Small intestine (tissue), 7 donors: ENCODE measurements around the gene FCGR2B. TPM values are rescaled to one million over a fixed set of nuclear protein-coding genes. Genes with fewer than 3 reads are reported as not detected.
"Not testable (repeated sequence)": the region's sequence is repeated elsewhere in the genome, so short reads cannot be mapped to it uniquely, and the experiment has no call there.

Experiments used
- DNase-seq, 2 donors: peaks; one replicate each; pipeline versions ENCODE4 v3.0.0 to v3.0.0-alpha.2; 2013
- FAIRE-seq: peaks from 2 replicates; lab custom pipeline; 2012; peaks lifted over from hg19 to GRCh38; lab: Jason Lieb, UNC
- H3K27ac ChIP-seq, 3 donors: one replicate each; pipeline ENCODE4 v1.5.1; 2013; ENCODE audit warnings: low read length in 2 of 3, mild to moderate bottlenecking in 2 of 3, control low read depth in 1 of 3, inconsistent platforms in 1 of 3, low read depth in 1 of 3, moderate library complexity in 1 of 3
- H3K27me3 ChIP-seq, 3 donors: one replicate each; pipeline ENCODE4 v1.6.1; 2013; ENCODE audit warnings: low read length in 3 of 3, inconsistent platforms in 1 of 3; ENCODE audit not compliant: control insufficient read depth in 3 of 3, insufficient read depth in 3 of 3
- H3K36me3 ChIP-seq, 3 donors: one replicate each; pipeline ENCODE4 v1.6.1; 2013; ENCODE audit warnings: low read length in 3 of 3, inconsistent platforms in 1 of 3, low read depth in 1 of 3, mild to moderate bottlenecking in 1 of 3, moderate library complexity in 1 of 3; ENCODE audit not compliant: control insufficient read depth in 3 of 3, insufficient read depth in 2 of 3
- H3K4me1 ChIP-seq, 3 donors: one replicate each; pipeline ENCODE4 v1.6.1; 2013; ENCODE audit warnings: low read length in 2 of 3, inconsistent platforms in 1 of 3, low read depth in 1 of 3, mild to moderate bottlenecking in 1 of 3, moderate library complexity in 1 of 3; ENCODE audit not compliant: control insufficient read depth in 3 of 3, insufficient read depth in 2 of 3
- H3K4me3 ChIP-seq, 3 donors: one replicate each; pipeline ENCODE4 v1.5.1; 2013; ENCODE audit warnings: low read length in 3 of 3, control low read depth in 1 of 3, inconsistent platforms in 1 of 3, low read depth in 1 of 3, mild to moderate bottlenecking in 1 of 3, moderate library complexity in 1 of 3
- H3K9me3 ChIP-seq, 2 donors: one replicate each; pipeline ENCODE4 v1.6.1; 2013; ENCODE audit warnings: low read depth in 1 of 2, low read length in 1 of 2; ENCODE audit not compliant: control insufficient read depth in 2 of 2, insufficient read depth in 1 of 2
- WGBS, 3 donors: extraction: QIAGEN DNeasy Blood & Tissue Kit; methylation state at CpG; one replicate each; pipeline ENCODE4 v1.1.7; 2013; 5-methylcytosine and 5-hydroxymethylcytosine counted together
- polyA plus RNA-seq, 4 donors: library from polyadenylated mRNA; stranded (reverse) in 3 of 4; unstranded in 1 of 4; fragments of 200-250 nt in 3 of 4; fragments of 120-200 nt in 1 of 4; gene quantifications; one replicate each; pipeline versions ENCODE4 v1.2.1 to v1.2.3, GENCODE V29; 2013
- donor health status: healthy with polysubstance abuse.
- donor health status: control.
- donor health status: control.
- donor health status: Bipolar disorder and iron deficiency.
- donor health status: healthy.

The FCGR2B gene
- polyA plus RNA-seq, 4 donors = 0.07 to 12.3 (median 0.54) TPM; not detected in 1

DNA sequence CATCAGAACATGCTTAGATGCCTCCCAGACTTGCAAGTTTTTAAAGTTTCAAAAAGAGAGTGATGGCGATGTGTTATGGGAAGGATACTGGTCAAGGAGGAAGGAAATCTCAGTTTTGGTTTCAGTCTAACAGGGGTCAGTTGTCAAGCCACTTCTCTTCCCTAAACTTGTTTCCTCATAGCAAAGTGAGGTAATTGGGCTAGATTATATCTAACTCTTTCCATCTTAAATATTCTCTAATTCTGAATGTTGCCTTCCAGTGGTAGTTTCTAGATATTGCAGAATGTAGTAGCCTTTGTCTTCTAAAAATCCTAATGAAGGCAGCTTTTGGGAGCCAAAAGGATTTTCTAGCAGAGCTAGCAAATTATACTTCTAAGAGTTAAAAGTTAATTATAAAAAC, 20.2 kb upstream of the FCGR2B start:
- not testable (repeated sequence) for H3K4me1 ChIP-seq, H3K27ac ChIP-seq, DNase-seq, H3K27me3 ChIP-seq, H3K9me3 ChIP-seq, H3K4me3 ChIP-seq, H3K36me3 ChIP-seq, FAIRE-seq
- 60 to 67% methylated on average over 1 of the region's 1 CpG; no CpG with 5 or more reads in 1 of the 3 donors for WGBS, 3 donors

DNA sequence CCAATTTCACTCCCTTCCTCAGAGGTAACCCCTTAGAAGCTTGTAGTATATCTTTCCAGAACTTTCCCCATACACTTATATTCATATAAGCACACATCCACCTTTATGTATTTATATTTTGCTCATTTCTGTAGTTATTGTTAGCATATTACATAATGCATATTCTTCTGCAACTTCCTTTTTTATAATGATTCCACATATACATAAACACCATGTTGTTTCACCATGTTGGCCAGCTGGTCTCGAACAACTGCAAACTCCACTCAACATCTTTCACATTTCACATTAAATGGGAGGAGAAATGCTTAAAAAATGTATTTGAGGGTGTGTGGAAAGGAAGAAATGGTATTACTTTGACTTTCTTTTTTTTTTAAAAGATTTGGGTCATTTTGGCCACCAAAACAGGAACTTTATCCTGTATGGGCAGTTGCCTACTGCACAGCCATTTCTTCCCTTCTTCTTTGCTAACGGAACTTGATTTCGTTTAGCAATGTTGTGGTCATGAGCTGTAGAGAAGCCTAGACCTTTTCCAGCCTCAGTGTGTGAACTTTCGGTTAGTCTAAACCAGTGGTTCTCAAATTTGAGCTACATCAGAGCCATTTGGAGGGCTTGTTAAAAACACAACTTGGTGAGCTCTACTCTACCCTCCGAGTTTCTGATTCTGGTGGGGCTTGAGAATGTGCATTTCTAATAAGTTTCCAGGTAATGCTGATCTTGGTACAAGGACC, 19.3 kb upstream of the FCGR2B start:
- H3K27me3 ChIP-seq, H3K4me3 ChIP-seq, H3K27ac ChIP-seq, H3K9me3 ChIP-seq, H3K4me1 ChIP-seq, H3K36me3 ChIP-seq, FAIRE-seq, DNase-seq: not testable (repeated sequence)
- 76 to 81% (median 81%) methylated on average over 3 to 5 of the region's 5 CpGs for WGBS, 3 donors

GRCh38 chr1:161644855-161645254, 18.1 kb upstream of the FCGR2B start:
- not testable (repeated sequence) for H3K4me3 ChIP-seq, H3K4me1 ChIP-seq, DNase-seq, H3K9me3 ChIP-seq, H3K27ac ChIP-seq, FAIRE-seq, H3K27me3 ChIP-seq, H3K36me3 ChIP-seq
- 42 to 55% (median 44%) methylated on average over 1 of the region's 1 CpG for WGBS, 3 donors

DNA sequence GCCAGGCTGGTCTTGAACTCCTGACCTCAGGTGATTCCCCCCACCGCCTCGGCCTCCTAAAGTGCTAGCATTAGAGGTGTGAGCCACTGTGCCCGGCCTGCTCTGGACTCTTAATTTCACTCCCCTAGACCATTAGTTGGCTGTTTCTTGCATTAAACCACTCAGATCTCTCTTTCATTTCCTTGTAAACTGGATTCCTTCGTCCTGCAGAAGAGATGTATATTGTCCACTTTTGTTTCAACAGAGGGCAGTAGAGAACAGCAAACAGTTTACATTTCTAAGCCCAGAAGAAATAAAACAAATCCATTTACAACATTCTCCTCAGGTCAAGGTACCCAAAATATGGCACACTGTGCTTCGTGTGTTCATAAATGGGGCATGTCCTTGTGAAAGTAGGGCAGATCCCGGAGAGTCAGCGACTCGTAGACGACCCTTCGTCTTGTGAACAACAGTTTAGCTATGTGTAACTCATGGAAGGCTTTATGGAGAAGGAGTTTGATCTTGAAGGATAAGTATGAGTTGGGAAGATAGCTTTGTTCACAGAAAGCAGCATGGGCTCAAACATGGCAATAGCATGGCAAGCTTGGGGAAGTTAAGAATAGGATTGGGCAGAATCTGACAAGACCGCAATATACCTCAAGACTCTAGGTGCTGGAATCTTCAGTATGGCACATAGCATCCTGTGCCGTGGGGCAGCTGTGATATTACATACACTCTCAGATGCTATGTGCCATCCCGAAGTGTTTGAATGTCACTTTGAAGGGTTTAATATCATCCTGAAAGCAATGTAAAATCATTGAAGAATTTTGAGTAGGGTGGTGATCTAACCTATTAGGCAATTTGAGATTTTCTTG, 15.2 kb upstream of the FCGR2B start:
- H3K4me1 ChIP-seq, H3K9me3 ChIP-seq, FAIRE-seq, H3K27me3 ChIP-seq, H3K36me3 ChIP-seq, H3K4me3 ChIP-seq, H3K27ac ChIP-seq: not testable (repeated sequence)
- peak; percentile 24 to 36 for DNase-seq
- WGBS, 3 donors = 42 to 57% (median 51%) methylated on average over 11 to 12 of the region's 13 CpGs

GRCh38 chr1:161653541-161653940, 9.4 kb upstream of the FCGR2B start:
- not testable (repeated sequence) for FAIRE-seq, DNase-seq
- 41 to 47% (median 45%) methylated on average over 2 of the region's 7 CpGs for WGBS, 3 donors

DNA sequence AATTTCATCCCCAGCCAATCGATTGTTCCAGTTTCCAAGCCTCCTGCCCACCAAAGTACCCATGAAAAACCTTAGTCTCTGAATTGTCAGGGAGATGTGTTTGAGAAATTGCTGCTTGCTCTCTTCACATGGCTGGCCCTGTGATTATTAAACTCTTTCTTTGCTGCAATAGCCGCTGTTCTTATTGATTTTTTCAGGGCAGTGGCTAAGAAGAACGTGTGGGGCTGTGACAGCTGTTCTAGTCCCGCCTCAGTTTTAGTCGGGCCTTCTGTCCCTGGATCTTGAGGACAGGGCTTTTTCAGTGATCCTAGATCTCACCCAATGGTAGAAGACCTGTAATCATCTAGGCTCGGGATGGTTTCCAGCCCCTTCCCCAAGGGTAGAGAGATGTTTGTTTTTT, 9.0 kb upstream of the FCGR2B start:
- not testable (repeated sequence) for H3K4me1 ChIP-seq, H3K27ac ChIP-seq, H3K27me3 ChIP-seq, FAIRE-seq, DNase-seq, H3K36me3 ChIP-seq, H3K4me3 ChIP-seq, H3K9me3 ChIP-seq
- WGBS, 3 donors = 36 to 52% (median 44%) methylated on average over 6 of the region's 6 CpGs

More at GRCh38 chr1:161653541-161653940, 9.4 kb upstream of the FCGR2B start:
- not testable (repeated sequence) for H3K36me3 ChIP-seq, H3K9me3 ChIP-seq, H3K27ac ChIP-seq, H3K4me1 ChIP-seq, H3K4me3 ChIP-seq, H3K27me3 ChIP-seq

DNA sequence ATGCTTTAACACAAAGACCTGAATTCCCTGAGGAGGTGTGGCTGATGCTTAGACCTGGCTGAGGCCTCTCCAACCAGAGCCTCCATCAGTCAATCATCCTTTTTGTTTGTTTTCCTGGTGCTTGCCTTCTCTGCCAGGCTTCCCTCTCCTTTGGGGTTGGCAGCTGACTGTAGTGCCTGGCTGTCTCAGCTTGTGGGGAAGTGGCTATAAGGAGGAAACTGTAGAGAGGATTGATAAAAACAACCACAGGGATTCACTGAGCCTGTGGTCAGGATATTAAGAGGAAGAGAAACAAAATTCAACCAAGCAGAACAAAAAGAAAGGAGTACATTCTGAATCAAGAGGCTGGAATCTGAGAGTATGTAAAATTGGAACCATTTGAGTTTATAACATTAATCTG, 4.4 kb upstream of the FCGR2B start:
- H3K27me3 ChIP-seq, H3K4me1 ChIP-seq, H3K36me3 ChIP-seq, FAIRE-seq, H3K4me3 ChIP-seq, DNase-seq, H3K27ac ChIP-seq, H3K9me3 ChIP-seq: not testable (repeated sequence)

DNA sequence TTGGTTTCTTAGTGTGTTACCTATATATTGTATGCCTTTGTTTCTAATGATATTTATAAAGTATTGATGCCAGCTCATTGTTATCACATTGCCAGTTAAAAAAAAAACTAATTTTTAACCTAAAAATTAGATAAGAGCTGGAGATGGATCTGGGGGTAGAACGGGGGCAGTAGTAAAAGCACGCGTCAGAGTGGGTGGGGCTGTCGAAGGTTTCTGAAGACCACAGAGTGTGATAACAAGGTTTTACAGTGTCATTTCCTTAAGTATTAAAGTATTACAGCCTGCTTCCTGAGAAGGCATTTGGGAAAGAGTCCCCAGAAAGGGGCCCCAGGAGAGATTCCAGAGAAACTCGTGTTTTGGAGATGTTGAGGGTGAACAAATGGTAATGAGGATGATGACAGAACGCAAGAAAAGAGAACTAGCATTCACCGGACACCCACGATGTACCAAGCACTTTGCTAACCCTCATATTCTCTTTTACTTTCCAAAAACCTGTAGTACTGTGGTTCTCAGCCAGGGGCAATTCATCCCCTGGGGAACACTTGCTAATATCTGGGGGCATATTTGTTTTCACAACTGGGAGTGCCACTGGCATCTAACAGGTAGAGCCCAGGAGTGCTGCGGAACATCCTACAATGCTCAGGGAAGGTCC, 1.2 kb upstream of the FCGR2B start:
- H3K27ac ChIP-seq, H3K4me3 ChIP-seq, H3K36me3 ChIP-seq, H3K9me3 ChIP-seq, FAIRE-seq, H3K27me3 ChIP-seq, H3K4me1 ChIP-seq, DNase-seq: not testable (repeated sequence)
- WGBS, 3 donors = 51 to 76% (median 73%) methylated on average over 3 to 4 of the region's 9 CpGs
